OCI-LY7 (cell line): ENCODE results near the gene SRGAP2B.
"Not testable (repeated sequence)": the region's sequence is repeated elsewhere in the genome, so short reads cannot be mapped to it uniquely, and the experiment has no call there.

ENCODE experiments used
- EZH2phosphoT487 ChIP-seq: fragments of 200-600 bp; sonication (generic); IDR thresholded peaks from 2 replicates; pipeline ENCODE4 v1.6.1; 2018; ENCODE audit warnings: low read depth, borderline replicate concordance, mild to moderate bottlenecking, mixed run types, antibody characterized with exemption, low read length, moderate library complexity, mixed read lengths
- TF ChIP-seq, protein P1 (sequence below): fragments of 200-600 bp; sonication (generic); conservative IDR thresholded peaks from 2 replicates; pipeline ENCODE4 v1.5.1; 2014; ENCODE audit warnings: mild to moderate bottlenecking, antibody characterized with exemption, low read length, moderate library complexity, mixed read lengths

DNA sequence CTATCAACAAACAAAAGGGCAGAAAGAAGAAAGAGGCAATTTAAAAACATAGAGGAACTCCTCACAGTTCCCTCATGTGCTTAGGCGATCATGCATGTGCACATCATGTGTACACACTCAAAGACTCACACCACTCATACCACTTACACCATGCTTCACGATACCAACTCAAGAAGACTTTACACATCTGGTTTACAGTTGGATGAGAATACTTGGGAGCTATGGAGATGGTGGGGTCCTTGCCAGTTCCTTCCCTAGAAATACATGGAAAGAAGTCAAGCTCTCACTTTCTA, 96.2 kb downstream of the SRGAP2B start:
- TF ChIP-seq, protein P1, sequence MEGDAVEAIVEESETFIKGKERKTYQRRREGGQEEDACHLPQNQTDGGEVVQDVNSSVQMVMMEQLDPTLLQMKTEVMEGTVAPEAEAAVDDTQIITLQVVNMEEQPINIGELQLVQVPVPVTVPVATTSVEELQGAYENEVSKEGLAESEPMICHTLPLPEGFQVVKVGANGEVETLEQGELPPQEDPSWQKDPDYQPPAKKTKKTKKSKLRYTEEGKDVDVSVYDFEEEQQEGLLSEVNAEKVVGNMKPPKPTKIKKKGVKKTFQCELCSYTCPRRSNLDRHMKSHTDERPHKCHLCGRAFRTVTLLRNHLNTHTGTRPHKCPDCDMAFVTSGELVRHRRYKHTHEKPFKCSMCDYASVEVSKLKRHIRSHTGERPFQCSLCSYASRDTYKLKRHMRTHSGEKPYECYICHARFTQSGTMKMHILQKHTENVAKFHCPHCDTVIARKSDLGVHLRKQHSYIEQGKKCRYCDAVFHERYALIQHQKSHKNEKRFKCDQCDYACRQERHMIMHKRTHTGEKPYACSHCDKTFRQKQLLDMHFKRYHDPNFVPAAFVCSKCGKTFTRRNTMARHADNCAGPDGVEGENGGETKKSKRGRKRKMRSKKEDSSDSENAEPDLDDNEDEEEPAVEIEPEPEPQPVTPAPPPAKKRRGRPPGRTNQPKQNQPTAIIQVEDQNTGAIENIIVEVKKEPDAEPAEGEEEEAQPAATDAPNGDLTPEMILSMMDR = not testable (repeated sequence)
- not testable (repeated sequence) for TF ChIP-seq EZH2phosphoT487
